Measurements from ENCODE around the gene SNX8. TPM values are rescaled to one million over a fixed set of nuclear protein-coding genes. Genes with fewer than 3 reads are reported as not detected.

The SNX8 gene, protein sequence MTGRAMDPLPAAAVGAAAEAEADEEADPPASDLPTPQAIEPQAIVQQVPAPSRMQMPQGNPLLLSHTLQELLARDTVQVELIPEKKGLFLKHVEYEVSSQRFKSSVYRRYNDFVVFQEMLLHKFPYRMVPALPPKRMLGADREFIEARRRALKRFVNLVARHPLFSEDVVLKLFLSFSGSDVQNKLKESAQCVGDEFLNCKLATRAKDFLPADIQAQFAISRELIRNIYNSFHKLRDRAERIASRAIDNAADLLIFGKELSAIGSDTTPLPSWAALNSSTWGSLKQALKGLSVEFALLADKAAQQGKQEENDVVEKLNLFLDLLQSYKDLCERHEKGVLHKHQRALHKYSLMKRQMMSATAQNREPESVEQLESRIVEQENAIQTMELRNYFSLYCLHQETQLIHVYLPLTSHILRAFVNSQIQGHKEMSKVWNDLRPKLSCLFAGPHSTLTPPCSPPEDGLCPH
- total RNA-seq, result 6.4 and 8.0 TPM in 2 replicates

GRCh38 chr7:2314209-2314955 is at the start of gene SNX8:
Gene SNX8, minus strand, starts transcription at chr7:2314441. Its CDS starts 20 bp downstream, at chr7:2314421.

DNA sequence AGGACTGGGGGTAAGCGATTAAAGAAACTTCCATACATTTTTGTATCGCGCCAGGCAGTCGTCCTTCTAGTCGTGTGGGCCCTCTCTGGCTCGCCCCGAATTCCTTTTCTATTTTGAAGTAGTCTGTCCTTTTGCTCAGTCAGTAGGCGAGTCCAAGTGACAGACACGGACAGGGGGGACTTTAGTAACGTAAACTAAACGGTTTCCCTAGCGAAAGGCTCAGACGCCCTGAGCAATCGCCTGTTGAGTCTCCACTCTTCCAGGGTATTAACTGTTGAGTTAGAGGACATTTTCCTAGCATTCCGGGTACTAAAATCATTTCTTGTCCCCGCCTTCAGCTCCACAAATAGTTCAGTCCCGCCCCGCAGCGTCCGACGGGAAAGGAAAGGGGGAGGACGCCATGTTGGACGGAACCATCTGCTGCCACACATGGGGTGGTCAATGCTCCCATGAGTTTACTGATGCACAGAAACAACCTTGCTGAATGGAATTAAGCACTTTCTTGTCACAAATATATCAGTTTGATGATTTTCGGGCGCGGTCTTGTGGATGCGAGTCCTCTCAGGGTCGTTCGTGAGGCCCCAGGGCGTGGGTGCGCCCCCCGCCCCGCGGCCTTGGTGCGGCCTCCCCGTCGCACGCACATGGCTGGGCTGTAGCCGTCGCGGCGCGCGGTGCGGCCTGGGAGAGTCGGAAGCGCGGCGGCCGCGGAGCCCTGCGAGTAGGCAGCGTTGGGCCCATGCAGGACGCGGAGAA is 40.1 kb upstream of the SNX8 start, which contains the start of gene EIF3B:
TSS of gene EIF3B (plus strand) at position 642 of the 753 bp plus-strand sequence. CDS start at position 737, 95 bp downstream.

DNA sequence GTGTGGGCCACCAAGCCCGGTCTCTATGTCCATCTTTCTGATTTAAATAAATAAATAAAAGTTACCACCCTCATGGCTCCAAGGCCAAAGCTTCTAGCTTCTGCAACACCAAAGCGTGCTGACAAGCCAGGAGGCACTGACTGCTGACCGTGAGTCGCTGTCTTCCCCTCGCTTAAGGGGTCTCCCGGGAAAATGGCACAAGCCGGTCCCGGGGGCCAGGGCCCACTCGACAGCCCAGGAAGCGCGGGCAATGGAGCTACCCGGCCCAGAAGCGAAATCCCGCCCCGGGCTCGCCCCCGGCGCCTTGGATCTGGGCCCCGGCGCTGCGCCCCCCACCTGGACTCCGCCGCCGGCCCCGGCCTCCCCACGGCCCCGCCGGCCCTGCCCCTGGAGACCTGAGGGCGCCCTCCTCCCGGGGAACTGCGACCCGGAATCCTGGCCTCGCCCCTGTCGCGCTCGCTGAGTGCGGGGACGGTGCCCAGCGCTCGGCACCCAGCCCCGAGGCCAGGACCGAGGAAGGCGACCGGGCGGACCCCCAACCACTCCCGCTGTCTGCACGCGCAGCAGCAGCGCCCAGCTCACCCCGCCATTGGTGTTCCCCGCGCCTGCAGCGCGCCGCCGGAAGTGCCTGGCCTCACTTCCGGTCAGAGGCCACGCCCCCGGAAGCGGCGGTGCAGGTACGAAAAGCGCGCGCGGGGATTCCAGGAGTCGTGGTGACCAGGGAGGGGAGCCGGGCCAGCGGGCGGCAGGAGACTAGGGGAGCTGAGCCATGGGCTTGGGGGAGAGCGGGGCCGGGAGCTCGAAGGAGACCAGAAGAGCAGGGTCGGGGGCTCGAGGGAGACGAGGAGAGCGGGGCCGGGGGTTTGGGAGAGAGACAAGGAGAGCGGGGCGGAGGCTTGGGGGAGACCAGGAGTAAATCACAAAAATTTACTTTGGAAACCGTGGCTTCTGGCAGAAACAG is 72.4 kb downstream of the SNX8 start, which contains the start of the genes MRM2 and NUDT1:
TSS of gene MRM2 (minus strand) at position 626 of the 961 bp plus-strand sequence. CDS start at position 590, 36 bp downstream.
TSS of gene NUDT1 (plus strand) at position 647 of the 961 bp plus-strand sequence. CDS start 2,349 bp downstream, outside the sequence.

DNA sequence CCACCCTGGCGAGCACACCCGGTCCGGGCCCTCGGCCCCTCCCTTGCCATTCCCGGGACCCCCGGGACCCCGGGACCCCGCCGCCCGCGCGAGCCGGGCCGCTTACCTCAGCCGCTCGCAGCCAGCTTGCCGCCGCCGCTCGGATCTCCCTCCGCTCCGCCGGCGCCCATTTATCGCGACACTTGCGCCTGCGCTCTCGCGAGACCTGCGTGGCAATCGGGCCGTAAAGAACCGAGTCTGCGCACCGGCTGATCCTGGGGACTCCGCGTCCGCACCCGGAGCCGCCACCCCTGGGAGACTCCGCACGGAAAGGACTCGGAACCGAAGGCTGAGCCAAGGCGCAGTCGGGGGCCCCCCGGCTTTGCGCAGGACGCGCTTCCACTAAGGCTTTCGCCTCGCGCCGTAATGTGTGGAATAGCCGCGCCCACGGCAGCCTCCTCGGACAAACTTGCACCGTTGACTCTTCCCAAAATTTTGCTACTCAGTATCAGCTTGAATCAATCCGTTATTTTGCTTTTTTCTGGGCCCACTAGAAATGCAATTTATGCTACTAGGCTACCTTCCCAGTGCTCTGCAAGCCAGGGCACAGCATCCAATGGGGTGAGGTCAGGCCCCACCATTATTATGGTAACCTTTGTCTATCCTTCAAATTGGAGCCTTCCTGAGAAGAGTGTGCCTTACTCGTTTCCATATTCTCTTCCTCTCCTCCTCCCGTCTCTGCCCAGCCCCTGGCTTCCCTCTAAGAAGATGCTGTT is 81.3 kb downstream of the SNX8 start, which contains the start of gene MAD1L1:
TSS of gene MAD1L1 (minus strand) at position 180 of the 755 bp plus-strand sequence. CDS start 2,812 bp downstream, outside the sequence.

Other genes with a start within 250 kb of the SNX8 start
- gene MAD1L1, start 81.5 kb downstream of the SNX8 start, total RNA-seq, result 68.5 and 72.6 TPM in 2 replicates
- gene MRM2, start 72.2 kb downstream of the SNX8 start, total RNA-seq, result 12.0 and 12.1 TPM in 2 replicates
- gene NUDT1, start 72.2 kb downstream of the SNX8 start, total RNA-seq, result 17.3 and 17.5 TPM in 2 replicates
- 232 and 247 TPM in 2 replicates for gene EIF3B, start 40.4 kb upstream of the SNX8 start, total RNA-seq
- 4.6 and 6.7 TPM in 2 replicates for gene CHST12, start 89.2 kb upstream of the SNX8 start, total RNA-seq
- gene GRIFIN, start 162.0 kb upstream of the SNX8 start, total RNA-seq, result not detected in 2 replicates
- 13.6 and 24.8 TPM in 2 replicates for gene LFNG, start 205.3 kb upstream of the SNX8 start, total RNA-seq
- gene BRAT1, start 241.1 kb upstream of the SNX8 start, total RNA-seq, result 13.8 and 21.1 TPM in 2 replicates
- 6.0 and 6.9 TPM in 2 replicates for gene IQCE, start 244.5 kb upstream of the SNX8 start, total RNA-seq

Measured in endothelial cell of coronary artery (primary cell).